Astrocyte (in vitro differentiated cells and primary cell): ENCODE results near the gene SHISAL1. TPM values are rescaled to one million over a fixed set of nuclear protein-coding genes. Genes with fewer than 3 reads are reported as not detected.

Source experiments
- DNase-seq: peaks from one replicate; pipeline ENCODE4 v3.0.0-alpha.2; 2010; ENCODE audit warnings: low read depth
- FAIRE-seq: peaks from 2 replicates; lab custom pipeline; 2011; peaks lifted over from hg19 to GRCh38; lab: Jason Lieb, UNC
- H2AFZ ChIP-seq: 2 replicates; pipeline ENCODE4 v1.6.0; 2012; ENCODE audit warnings: low read depth, low read length, inconsistent platforms
- H3K27ac ChIP-seq: 2 replicates; pipeline ENCODE4 v1.5.1; 2011; ENCODE audit warnings: low read depth, low read length, inconsistent platforms
- H3K27me3 ChIP-seq: 2 replicates; pipeline ENCODE4 v1.6.0; 2011; ENCODE audit warnings: low read length, inconsistent platforms; ENCODE audit not compliant: insufficient read depth
- H3K36me3 ChIP-seq: 2 replicates; pipeline ENCODE4 v1.5.1; 2011; ENCODE audit warnings: low read length, inconsistent platforms; ENCODE audit not compliant: insufficient read depth
- H3K4me1 ChIP-seq: 2 replicates; pipeline ENCODE4 v1.5.1; 2011; ENCODE audit warnings: low read length, inconsistent platforms; ENCODE audit not compliant: insufficient read depth
- H3K4me2 ChIP-seq: 2 replicates; pipeline ENCODE4 v1.6.0; 2012; ENCODE audit warnings: low read length, inconsistent platforms
- H3K4me3 ChIP-seq: 2 replicates; pipeline ENCODE4 v1.5.1; 2011; ENCODE audit warnings: low read depth, mild to moderate bottlenecking, low read length, inconsistent platforms; ENCODE audit not compliant: insufficient read depth
- H3K79me2 ChIP-seq: 2 replicates; pipeline ENCODE4 v1.6.0; 2012; ENCODE audit warnings: mild to moderate bottlenecking, low read length, inconsistent platforms; ENCODE audit not compliant: insufficient read depth
- H3K9ac ChIP-seq: 2 replicates; pipeline ENCODE4 v1.6.0; 2012; ENCODE audit warnings: mild to moderate bottlenecking, low read length, inconsistent platforms
- H3K9me3 ChIP-seq: 2 replicates; pipeline ENCODE4 v1.5.1; 2012; ENCODE audit warnings: low read depth, mild to moderate bottlenecking, low read length, inconsistent platforms; ENCODE audit not compliant: insufficient read depth
- H4K20me1 ChIP-seq: 2 replicates; pipeline ENCODE4 v1.6.0; 2012; ENCODE audit warnings: low read length, inconsistent platforms; ENCODE audit not compliant: insufficient read depth
- H3K27ac Mint-ChIP-seq: one replicate; pipeline ENCODE4 v1.8.0; 2021; ENCODE audit warnings: mild to moderate bottlenecking, mixed read lengths; ENCODE audit not compliant: unreplicated experiment
- H3K27me3 Mint-ChIP-seq: one replicate; pipeline ENCODE4 v1.8.0; 2021; ENCODE audit warnings: low read depth, mixed read lengths; ENCODE audit not compliant: unreplicated experiment
- H3K36me3 Mint-ChIP-seq: one replicate; pipeline ENCODE4 v1.8.0; 2021; ENCODE audit warnings: low read depth, mixed read lengths; ENCODE audit not compliant: unreplicated experiment
- H3K4me1 Mint-ChIP-seq: one replicate; pipeline ENCODE4 v1.8.0; 2021; ENCODE audit warnings: low read depth, mixed read lengths; ENCODE audit not compliant: unreplicated experiment
- H3K4me3 Mint-ChIP-seq: one replicate; pipeline ENCODE4 v1.8.0; 2021; ENCODE audit warnings: mild to moderate bottlenecking, moderate library complexity, mixed read lengths; ENCODE audit not compliant: unreplicated experiment
- H3K9me3 Mint-ChIP-seq: one replicate; pipeline ENCODE4 v1.8.0; 2021; ENCODE audit warnings: mild to moderate bottlenecking, mixed read lengths; ENCODE audit not compliant: unreplicated experiment
- CTCF ChIP-seq: IDR thresholded peaks from 2 replicates; pipeline ENCODE4 v1.5.1; 2011; ENCODE audit warnings: low read depth, mild to moderate bottlenecking, inconsistent platforms, low read length, moderate library complexity; ENCODE audit not compliant: insufficient read depth
- EZH2 ChIP-seq: IDR thresholded peaks from 2 replicates; pipeline ENCODE4 v1.6.1; 2012; ENCODE audit warnings: mild to moderate bottlenecking, low read length, inconsistent platforms; ENCODE audit not compliant: insufficient read depth
- total RNA-seq: library from RNA; stranded (reverse); gene quantifications from 2 replicates; pipeline ENCODE4 v1.2.1, GENCODE V29; 2021

The SHISAL1 gene
- total RNA-seq, 1 donor from 2014 or later, result 0.36 TPM

- H3K36me3 ChIP-seq, result no peaks in the 10 kb centered on the region
- no peak for TF ChIP-seq CTCF
- no peak for TF ChIP-seq EZH2
- H3K9me3 ChIP-seq, result no peaks in the 10 kb centered on the region
- Mint-ChIP-seq H3K4me3 (no peak overlapping the region), H3K36me3 (no peaks in the 10 kb centered on the region), H3K9me3 (no peaks in the 10 kb centered on the region), H3K4me1 (peaks cover 8% of the 10 kb centered on the region), H3K27me3 (peaks cover 67% of the 10 kb centered on the region), H3K27ac (no peak overlapping the region)
- H3K4me1 ChIP-seq, result peaks cover 12% of the 10 kb centered on the region
- FAIRE-seq, result no peak
- peaks cover 28% of the 10 kb centered on the region for H3K27me3 ChIP-seq
- DNase-seq, result no peak
- H3K4me2 ChIP-seq, result no peak overlapping the region
- H2AFZ ChIP-seq, result no peak overlapping the region
- no peaks in the 10 kb centered on the region for H3K79me2 ChIP-seq
- no peaks in the 10 kb centered on the region for H4K20me1 ChIP-seq
- no peak overlapping the region for H3K4me3 ChIP-seq
- no peak overlapping the region for H3K9ac ChIP-seq
- H3K27ac ChIP-seq, result no peak overlapping the region
These were observed 33.1 kb upstream of the SHISAL1 start for GRCh38 chr22:44345872-44346271.

GRCh38 chr22:44344407-44344806, 31.7 kb upstream of the SHISAL1 start:
- peaks cover 72% of the 10 kb centered on the region for H3K27me3 Mint-ChIP-seq
- no peak overlapping the region for H3K27ac Mint-ChIP-seq
- H3K4me1 ChIP-seq, result peaks cover 13% of the 10 kb centered on the region
- H3K27me3 ChIP-seq, result peaks cover 24% of the 10 kb centered on the region
- no peaks in the 10 kb centered on the region for H3K9me3 ChIP-seq
- H4K20me1 ChIP-seq, result no peaks in the 10 kb centered on the region
- no peak overlapping the region for H3K4me2 ChIP-seq
- no peaks in the 10 kb centered on the region for H3K9me3 Mint-ChIP-seq
- no peak overlapping the region for H2AFZ ChIP-seq
- TF ChIP-seq EZH2 (no peak), CTCF (no peak)
- H3K9ac ChIP-seq, result no peak overlapping the region
- no peak overlapping the region for H3K4me3 Mint-ChIP-seq
- FAIRE-seq (no peak), DNase-seq (no peak)
- no peak overlapping the region for H3K27ac ChIP-seq
- peaks cover 8% of the 10 kb centered on the region for H3K4me1 Mint-ChIP-seq
- no peaks in the 10 kb centered on the region for H3K36me3 ChIP-seq
- H3K36me3 Mint-ChIP-seq, result no peaks in the 10 kb centered on the region
- no peaks in the 10 kb centered on the region for H3K79me2 ChIP-seq
- no peak overlapping the region for H3K4me3 ChIP-seq

- H3K4me3 Mint-ChIP-seq, result no peak overlapping the region
- H3K27ac Mint-ChIP-seq, result no peak overlapping the region
These were observed 29.7 kb upstream of the SHISAL1 start for GRCh38 chr22:44342347-44342956.

More at GRCh38 chr22:44342347-44342956, 29.7 kb upstream of the SHISAL1 start:
- no peaks in the 10 kb centered on the region for H3K79me2 ChIP-seq
- no peak overlapping the region for H2AFZ ChIP-seq
- H3K27me3 Mint-ChIP-seq, result peaks cover 64% of the 10 kb centered on the region
- TF ChIP-seq CTCF, result no peak
- TF ChIP-seq EZH2, result no peak
- no peaks in the 10 kb centered on the region for H3K9me3 ChIP-seq
- no peaks in the 10 kb centered on the region for H3K9me3 Mint-ChIP-seq
- H3K4me1 ChIP-seq, result peaks cover 15% of the 10 kb centered on the region
- H3K4me1 Mint-ChIP-seq, result peaks cover 11% of the 10 kb centered on the region
- H4K20me1 ChIP-seq, result no peaks in the 10 kb centered on the region
- H3K36me3 ChIP-seq, result no peaks in the 10 kb centered on the region
- DNase-seq (no peak), FAIRE-seq (no peak)
- no peaks in the 10 kb centered on the region for H3K36me3 Mint-ChIP-seq
- peak overlapping the region; percentile 39 for H3K4me2 ChIP-seq
- no peak overlapping the region for H3K9ac ChIP-seq
- peaks cover 19% of the 10 kb centered on the region for H3K27me3 ChIP-seq
- H3K27ac ChIP-seq, result no peak overlapping the region
- no peak overlapping the region for H3K4me3 ChIP-seq
